Fibroblast of skin of right biceps (primary cell): ENCODE measurements around the gene SLC8A1.
A peak's percentile ranks its signal among the peaks of the same experiment; 100 is the strongest.

Source experiments
- DNase-seq: peaks from one replicate; pipeline ENCODE4 v3.0.0-alpha.2; 2013

SLC8A1 gene

GRCh38 chr2:40348038-40348437, 103.9 kb downstream of the SLC8A1 start:
- peak; percentile 59 for DNase-seq

DNA sequence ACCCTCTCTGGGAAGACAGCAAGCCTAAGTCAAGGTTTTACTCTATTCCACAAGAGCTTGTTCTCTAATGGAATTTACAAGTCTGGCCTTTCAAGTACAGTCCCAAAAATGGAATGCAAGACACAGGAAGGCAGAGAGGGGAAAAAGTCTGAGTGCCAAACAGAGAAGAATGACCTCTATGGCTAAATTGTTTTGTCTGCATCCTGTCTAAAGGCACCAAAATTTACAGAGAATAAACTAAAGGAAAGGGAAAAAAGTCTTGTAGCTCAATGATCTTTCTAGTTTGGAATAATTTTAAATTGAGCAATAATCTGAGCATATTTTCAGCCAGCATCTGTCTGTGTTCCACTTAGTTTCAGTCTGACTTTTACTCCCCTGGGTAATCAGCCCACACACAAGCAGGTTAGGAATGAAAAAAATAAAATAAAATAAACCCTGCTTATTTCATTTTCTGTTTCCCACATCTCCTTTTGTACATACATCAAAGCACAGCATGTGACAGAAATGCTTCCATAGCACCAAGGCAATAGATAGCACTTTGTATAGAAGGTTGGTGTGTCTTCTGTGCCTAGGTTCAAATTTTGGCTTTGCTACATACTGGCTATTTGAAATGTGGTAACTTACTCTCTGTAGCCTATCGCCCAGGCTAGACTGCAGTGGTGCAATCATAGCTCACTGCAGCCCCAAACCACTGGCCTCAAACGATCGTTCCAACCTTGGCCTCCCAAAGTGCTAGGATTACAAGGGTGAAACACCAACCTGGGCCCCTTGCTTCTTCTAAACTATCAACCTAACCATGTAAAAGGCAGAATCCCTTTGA, 105.1 kb downstream of the SLC8A1 start:
- peak; percentile 74 for DNase-seq

GRCh38 chr2:40344364-40344763, 107.5 kb downstream of the SLC8A1 start:
- no peak for DNase-seq

- DNase-seq = peak; percentile 83
Measured at GRCh38 chr2:40343902-40344301, 108.0 kb downstream of the SLC8A1 start.

DNA sequence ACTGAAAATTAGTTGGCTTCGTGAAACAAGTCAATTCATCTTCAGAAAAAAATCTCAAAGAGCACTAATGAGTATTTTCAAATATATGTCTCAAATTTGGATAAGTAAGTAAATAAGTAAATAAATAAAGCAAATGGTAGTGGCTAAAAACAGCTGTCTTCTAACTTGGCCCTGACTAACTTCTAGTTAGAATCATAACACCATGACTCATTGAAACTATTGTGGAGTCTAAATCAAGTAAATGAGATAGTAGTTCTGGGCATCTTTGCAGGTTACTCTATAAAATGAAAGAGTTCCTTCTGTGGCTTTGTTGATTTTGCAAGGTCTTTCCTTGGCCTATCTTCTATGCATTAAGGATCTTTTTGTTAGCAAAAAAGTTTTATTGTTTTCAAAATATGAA, 110.7 kb downstream of the SLC8A1 start:
- DNase-seq = no peak

DNA sequence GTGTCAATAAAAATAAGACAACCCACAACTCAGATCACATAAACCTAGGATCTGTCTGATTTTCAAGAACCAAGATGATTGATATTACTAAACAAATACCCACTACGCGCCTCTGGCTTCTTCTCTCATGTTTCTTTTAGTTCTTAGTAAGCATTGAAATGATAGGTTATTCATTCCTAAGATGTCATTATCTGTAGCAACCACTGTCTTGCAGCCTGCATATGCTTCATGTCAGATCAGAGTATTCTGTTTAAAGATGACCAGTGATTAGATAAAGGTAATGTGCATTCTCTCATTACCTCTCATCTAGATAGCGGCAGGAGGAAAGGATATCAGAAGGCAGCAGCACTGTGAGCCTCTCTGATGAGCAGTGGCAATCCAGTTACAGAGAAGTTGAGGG, 112.9 kb downstream of the SLC8A1 start:
- no peak for DNase-seq

GRCh38 chr2:40332191-40332826, 119.6 kb downstream of the SLC8A1 start:
- DNase-seq = peak; percentile 90

- no peak for DNase-seq
Measured at GRCh38 chr2:40330096-40330495, 121.8 kb downstream of the SLC8A1 start.

DNA sequence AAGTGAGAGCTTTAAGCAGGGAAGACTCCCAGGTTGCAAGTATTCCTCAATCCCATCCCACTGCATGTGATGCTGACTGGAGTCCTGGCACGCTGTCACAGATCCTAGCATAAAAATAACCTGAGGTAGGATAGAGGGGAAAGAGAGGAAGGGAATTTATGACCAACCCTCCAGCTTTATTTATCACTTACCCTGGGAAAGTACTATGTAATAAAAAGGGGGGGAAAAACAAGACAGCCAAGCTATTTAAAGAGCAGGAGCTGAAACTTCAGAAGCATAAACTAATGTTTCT, 122.2 kb downstream of the SLC8A1 start:
- DNase-seq = no peak

- DNase-seq = no peak
Measured at GRCh38 chr2:40325116-40325515, 126.8 kb downstream of the SLC8A1 start.

DNA sequence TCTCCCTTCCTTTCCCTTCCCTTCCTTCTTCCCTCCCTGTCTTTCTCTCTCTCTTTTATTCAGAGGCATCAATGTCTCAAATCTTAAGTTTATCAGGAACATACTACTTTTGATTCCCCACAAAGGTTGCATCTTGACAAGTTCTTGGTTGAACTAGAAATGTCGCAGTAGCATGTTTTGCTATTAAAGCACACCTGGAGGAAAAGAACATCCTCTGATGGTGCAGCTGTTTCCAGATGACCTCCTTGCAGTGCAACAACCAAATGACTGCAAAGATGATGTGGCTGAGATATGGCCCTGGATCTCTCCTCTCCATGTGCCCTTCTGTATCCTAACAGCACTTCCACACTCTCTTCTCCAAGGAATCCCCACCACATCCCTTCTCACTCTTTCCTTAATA, 127.2 kb downstream of the SLC8A1 start:
- no peak for DNase-seq

GRCh38 chr2:40321822-40322221, 130.1 kb downstream of the SLC8A1 start:
- peak; percentile 43 for DNase-seq

- DNase-seq = no peak
Measured at GRCh38 chr2:40321016-40321623, 130.8 kb downstream of the SLC8A1 start.

GRCh38 chr2:40318921-40319320, 133.0 kb downstream of the SLC8A1 start:
- DNase-seq = no peak

GRCh38 chr2:40317761-40318160, 134.1 kb downstream of the SLC8A1 start:
- DNase-seq = peak; percentile 22

DNA sequence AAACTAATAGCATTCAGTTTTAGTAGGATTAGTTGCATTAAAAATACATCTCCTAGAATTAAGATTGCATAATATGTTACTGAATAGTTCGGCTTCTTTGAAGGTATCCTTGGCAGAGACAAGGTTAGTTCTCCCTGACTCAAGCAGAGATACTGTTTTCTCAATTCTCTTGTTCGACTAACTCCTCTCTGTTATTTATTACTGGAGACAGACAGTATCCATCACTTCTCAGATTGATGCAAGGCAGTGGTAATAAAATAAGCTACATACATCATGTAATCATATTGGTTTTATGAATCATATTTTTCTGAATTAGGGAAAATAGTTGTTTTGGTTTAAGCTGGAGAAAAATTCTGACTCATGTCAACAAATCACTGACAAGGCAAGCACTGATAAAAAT, 134.8 kb downstream of the SLC8A1 start:
- peak; percentile 65 for DNase-seq

- no peak for DNase-seq
Measured at GRCh38 chr2:40316620-40317019, 135.3 kb downstream of the SLC8A1 start.

DNA sequence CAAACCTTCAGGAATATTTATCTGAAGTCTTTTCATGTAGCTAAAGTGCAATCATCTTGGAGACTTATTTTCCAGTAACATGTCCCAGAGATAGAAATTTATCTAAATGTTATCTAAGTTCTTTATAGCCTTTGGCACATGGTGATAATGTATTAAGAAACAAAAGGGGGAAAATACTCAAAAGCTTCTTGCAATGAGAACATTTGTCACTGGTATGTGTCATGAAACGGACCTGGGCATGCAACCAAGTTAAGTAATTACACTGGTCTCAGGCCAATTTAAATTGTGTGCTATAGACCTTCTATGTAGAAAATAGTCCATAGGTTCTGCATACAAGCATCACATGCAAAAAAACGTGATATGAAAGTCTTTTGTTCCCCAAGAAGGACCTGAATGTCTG, 136.2 kb downstream of the SLC8A1 start:
- peak; percentile 84 for DNase-seq

GRCh38 chr2:40311026-40311425, 140.9 kb downstream of the SLC8A1 start:
- DNase-seq = no peak

- no peak for DNase-seq
Measured at GRCh38 chr2:40310303-40310702, 141.6 kb downstream of the SLC8A1 start.

- peak; percentile 61 for DNase-seq
Measured at GRCh38 chr2:40304340-40304739, 147.6 kb downstream of the SLC8A1 start.

GRCh38 chr2:40303746-40304145, 148.1 kb downstream of the SLC8A1 start:
- DNase-seq = no peak

- DNase-seq = peak; percentile 22
Measured at GRCh38 chr2:40302751-40303325, 149.1 kb downstream of the SLC8A1 start.

DNA sequence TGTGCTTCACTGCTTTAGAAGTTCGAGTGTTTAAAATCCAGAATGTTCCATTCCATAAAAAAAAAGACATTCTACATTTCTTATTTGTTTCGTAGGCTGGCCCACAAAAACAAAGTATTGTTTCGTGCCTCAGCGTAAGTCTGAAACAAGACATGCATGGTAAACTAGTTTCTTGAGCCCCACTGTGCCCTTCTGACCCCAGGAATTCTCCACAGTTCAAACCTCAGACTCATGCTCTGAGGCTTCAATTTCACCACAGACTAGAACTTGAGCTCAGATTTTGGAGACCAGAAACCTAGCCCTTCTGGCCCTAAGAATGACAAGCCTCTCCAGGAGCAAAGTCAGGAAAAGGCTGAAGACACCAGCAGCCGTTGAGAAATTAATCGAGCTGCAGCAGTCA, 151.5 kb downstream of the SLC8A1 start:
- no peak for DNase-seq
